PC-3 (cell line): Measurements from ENCODE around the gene TRIM40.

Experiments
- EZH2 ChIP-seq: fragments of 300-600 bp; sonication (generic); IDR thresholded peaks from one replicate; pipeline ENCODE4 v1.6.1; 2017; ENCODE audit warnings: antibody characterized with exemption, mild to moderate bottlenecking, low read length; ENCODE audit not compliant: unreplicated experiment
- EZH2phosphoT487 ChIP-seq: fragments of 300-600 bp; sonication (generic); IDR thresholded peaks from 2 replicates; pipeline ENCODE4 v1.6.1; 2018; ENCODE audit warnings: mild to moderate bottlenecking, antibody characterized with exemption, low read length, borderline replicate concordance
- TF ChIP-seq, protein P1 (sequence below): fragments of 300-600 bp; sonication (generic); conservative IDR thresholded peaks from 2 replicates; pipeline ENCODE4 v1.5.1; 2017; ENCODE audit warnings: antibody characterized with exemption, low read depth, mild to moderate bottlenecking, low read length

DNA sequence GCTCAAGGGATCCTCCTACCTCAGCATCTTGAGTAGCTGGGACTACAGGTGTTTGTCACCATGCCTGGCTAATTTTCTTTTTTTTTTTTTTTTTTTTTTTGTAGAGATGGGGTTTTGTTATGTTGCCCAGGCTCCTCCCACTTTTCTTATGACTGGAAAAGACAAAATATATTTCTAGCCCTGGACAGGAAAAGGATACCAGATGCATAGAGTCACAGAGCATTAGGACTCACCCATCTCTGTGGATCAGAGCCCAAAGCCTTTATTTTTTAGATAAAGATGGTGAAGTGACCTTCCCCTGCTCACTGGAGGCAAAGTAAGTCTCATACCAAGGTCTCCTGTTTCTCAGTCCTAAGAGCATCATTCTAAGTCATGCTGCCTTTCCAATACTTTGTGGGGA, 21.6 kb downstream of the TRIM40 start:
- TF ChIP-seq, protein P1, sequence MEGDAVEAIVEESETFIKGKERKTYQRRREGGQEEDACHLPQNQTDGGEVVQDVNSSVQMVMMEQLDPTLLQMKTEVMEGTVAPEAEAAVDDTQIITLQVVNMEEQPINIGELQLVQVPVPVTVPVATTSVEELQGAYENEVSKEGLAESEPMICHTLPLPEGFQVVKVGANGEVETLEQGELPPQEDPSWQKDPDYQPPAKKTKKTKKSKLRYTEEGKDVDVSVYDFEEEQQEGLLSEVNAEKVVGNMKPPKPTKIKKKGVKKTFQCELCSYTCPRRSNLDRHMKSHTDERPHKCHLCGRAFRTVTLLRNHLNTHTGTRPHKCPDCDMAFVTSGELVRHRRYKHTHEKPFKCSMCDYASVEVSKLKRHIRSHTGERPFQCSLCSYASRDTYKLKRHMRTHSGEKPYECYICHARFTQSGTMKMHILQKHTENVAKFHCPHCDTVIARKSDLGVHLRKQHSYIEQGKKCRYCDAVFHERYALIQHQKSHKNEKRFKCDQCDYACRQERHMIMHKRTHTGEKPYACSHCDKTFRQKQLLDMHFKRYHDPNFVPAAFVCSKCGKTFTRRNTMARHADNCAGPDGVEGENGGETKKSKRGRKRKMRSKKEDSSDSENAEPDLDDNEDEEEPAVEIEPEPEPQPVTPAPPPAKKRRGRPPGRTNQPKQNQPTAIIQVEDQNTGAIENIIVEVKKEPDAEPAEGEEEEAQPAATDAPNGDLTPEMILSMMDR: no peak
- no peak for TF ChIP-seq EZH2phosphoT487
- TF ChIP-seq EZH2: no peak
